CD4-positive, alpha-beta T cell treated with Interleukin-15 for 4 hours (primary cell): ENCODE measurements around the gene ZFP82.

Experiments used
- DNase-seq: peaks from one replicate; pipeline ENCODE4 v3.0.0-alpha.2; 2020; ENCODE audit warnings: low spot score

Gene ZFP82

GRCh38 chr19:36371886-36372285 is 46.6 kb downstream of the ZFP82 start:
- DNase-seq: no peak

GRCh38 chr19:36363845-36364244 is 54.6 kb downstream of the ZFP82 start:
- DNase-seq: no peak
